ENCODE measurements around the gene ARSG. TPM values are rescaled to one million over a fixed set of nuclear protein-coding genes. Genes with fewer than 3 reads are reported as not detected.

The ARSG gene
- total RNA-seq, 1 donor from 2014 or later = 7.4 TPM

DNA sequence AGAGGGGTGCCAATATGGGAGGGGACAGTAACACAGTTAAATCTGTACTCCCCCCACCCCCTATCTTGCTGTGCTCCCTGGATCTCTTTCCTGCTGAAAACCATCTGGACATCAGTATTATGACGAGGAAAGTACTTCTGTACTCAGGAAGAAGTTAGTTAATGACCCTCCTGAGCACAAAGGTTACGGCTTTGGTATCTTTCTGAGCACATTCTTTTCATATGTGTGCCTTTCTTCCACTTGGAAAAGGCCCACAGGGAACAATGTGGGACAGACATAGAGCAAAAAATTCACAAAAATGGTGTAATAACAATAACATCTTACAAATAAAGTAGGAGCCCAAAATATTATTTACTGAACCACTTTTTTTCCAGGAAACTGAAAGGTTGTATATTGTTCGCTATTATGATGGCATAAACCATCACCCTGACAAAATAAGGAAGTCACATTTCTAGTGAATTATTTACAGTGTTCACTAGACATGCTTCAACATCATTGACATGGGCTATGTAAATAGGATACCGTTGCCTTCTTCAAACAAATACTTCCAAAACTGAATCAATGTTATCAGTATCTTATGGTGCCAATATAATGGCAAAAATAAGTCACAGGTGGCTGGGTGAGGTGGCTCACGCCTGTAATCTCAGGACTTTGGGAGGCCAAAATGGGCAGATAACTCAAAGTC lies 160.5 kb downstream of the ARSG start:
- Mint-ChIP-seq H3K27ac (ENCODE audit: unreplicated experiment) (no peak overlapping the region), H3K4me1 (ENCODE audit: low read depth) (peaks cover 38% of the 10 kb centered on the region), H3K36me3 (ENCODE audit: low read depth) (peaks cover 22% of the 10 kb centered on the region), H3K27me3 (ENCODE audit: low read depth) (no peaks in the 10 kb centered on the region), H3K9me3 (ENCODE audit: low read depth) (no peaks in the 10 kb centered on the region), H3K4me3 (ENCODE audit: unreplicated experiment) (no peak overlapping the region)
- TF ChIP-seq, protein P1, sequence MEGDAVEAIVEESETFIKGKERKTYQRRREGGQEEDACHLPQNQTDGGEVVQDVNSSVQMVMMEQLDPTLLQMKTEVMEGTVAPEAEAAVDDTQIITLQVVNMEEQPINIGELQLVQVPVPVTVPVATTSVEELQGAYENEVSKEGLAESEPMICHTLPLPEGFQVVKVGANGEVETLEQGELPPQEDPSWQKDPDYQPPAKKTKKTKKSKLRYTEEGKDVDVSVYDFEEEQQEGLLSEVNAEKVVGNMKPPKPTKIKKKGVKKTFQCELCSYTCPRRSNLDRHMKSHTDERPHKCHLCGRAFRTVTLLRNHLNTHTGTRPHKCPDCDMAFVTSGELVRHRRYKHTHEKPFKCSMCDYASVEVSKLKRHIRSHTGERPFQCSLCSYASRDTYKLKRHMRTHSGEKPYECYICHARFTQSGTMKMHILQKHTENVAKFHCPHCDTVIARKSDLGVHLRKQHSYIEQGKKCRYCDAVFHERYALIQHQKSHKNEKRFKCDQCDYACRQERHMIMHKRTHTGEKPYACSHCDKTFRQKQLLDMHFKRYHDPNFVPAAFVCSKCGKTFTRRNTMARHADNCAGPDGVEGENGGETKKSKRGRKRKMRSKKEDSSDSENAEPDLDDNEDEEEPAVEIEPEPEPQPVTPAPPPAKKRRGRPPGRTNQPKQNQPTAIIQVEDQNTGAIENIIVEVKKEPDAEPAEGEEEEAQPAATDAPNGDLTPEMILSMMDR (IDR thresholded peaks at IDR 0.05) = no peak
- no peak for DNase-seq (ENCODE audit: low spot score)

DNA sequence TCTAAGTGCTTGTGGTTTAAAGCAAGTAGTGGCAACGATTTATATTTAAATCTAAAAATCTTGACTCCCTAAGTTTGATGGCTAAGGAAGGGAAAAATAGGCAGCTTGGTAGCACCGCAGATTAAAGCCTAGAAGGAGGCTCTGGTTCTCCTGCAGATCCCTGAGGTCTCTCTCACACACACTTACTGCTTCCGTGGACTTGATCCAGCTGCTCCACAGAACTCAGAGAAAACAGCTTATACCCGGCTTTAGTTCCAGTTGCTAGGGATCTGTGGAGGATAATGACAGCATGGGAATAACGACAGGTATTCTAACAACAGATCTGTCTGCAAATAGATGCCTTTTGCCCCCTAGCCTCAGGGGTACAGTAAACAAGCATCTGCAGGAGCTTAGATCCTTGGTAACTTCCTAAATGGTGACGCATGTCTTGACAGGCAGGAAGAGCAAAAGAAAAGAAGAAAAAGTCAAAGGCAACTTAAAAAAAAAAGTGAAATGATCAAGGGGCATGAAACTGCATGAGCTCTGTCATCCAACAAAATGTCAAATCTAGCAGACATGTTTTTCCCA lies 161.5 kb downstream of the ARSG start:
- DNase-seq (ENCODE audit: low spot score) = no peak
- Mint-ChIP-seq H3K36me3 (ENCODE audit: low read depth) (peaks cover 20% of the 10 kb centered on the region), H3K9me3 (ENCODE audit: low read depth) (no peaks in the 10 kb centered on the region), H3K4me3 (ENCODE audit: unreplicated experiment) (no peak overlapping the region), H3K27me3 (ENCODE audit: low read depth) (no peaks in the 10 kb centered on the region), H3K27ac (ENCODE audit: unreplicated experiment) (no peak overlapping the region), H3K4me1 (ENCODE audit: low read depth) (peaks cover 38% of the 10 kb centered on the region)
- TF ChIP-seq, protein P1 (IDR thresholded peaks at IDR 0.05) = no peak

DNA sequence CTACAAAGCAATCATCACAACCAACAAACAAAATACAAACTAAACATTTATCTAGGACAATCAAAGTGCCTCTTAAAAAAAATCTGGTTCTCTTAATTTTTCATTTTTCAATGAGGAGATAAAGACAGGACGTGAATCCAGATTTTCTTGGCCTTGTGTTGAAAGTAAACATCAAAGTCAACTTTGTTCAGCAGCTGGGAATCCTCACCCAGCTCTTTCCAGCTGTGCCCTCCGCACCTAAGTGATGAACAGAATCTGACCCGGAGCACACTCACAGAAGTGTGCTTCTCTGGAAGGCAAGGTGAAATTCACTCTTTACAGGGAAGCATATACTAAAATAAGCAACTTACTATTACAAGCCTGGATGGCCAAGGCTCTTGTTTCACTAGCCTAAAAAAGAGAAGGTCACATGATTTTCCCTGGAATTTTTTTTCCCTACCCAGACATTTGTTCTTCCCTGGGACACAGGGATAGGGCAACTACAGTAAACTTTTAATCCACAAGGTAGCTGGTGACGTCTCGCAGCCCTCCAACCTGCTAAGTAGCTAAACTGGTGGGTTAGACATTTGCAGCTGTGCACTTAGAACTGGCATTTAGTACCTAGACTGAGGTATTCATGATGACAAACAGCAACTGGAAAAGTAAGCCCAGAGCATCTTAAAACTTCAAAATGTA lies 162.8 kb downstream of the ARSG start:
- H3K27me3 Mint-ChIP-seq (ENCODE audit: low read depth) = no peaks in the 10 kb centered on the region
- peaks cover 16% of the 10 kb centered on the region for H3K36me3 Mint-ChIP-seq (ENCODE audit: low read depth)
- TF ChIP-seq, protein P1 (IDR thresholded peaks at IDR 0.05) = no peak
- H3K9me3 Mint-ChIP-seq (ENCODE audit: low read depth) = no peaks in the 10 kb centered on the region
- H3K27ac Mint-ChIP-seq (ENCODE audit: unreplicated experiment) = peak overlapping the region; percentile 66
- peaks cover 45% of the 10 kb centered on the region for H3K4me1 Mint-ChIP-seq (ENCODE audit: low read depth)
- no peak overlapping the region for H3K4me3 Mint-ChIP-seq (ENCODE audit: unreplicated experiment)
- DNase-seq (ENCODE audit: low spot score) = no peak

DNA sequence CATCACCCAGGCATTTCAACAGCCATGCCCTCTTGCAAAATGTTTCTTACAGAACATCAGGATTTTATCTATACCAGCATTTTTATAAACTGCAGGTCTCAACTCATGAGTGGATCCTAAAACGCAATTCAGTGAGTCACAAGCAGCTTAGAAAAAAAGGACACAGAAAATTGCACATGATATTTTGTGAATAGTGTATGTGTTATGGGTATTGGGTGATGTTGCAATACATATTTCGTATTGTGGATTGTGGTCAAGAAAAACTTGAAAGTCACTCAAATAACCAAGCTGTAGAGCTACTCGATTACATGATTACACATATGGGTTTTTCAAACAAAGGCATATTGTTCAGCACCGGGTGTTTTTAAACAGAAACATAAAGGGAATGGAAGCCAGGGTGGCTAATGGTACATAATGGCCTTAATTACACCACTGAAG lies 164.6 kb downstream of the ARSG start:
- no peak for DNase-seq (ENCODE audit: low spot score)
- Mint-ChIP-seq H3K4me3 (ENCODE audit: unreplicated experiment) (peak overlapping the region; percentile 99), H3K27ac (ENCODE audit: unreplicated experiment) (peak overlapping the region; percentile 100), H3K9me3 (ENCODE audit: low read depth) (no peaks in the 10 kb centered on the region), H3K27me3 (ENCODE audit: low read depth) (no peaks in the 10 kb centered on the region), H3K4me1 (ENCODE audit: low read depth) (peaks cover 48% of the 10 kb centered on the region), H3K36me3 (ENCODE audit: low read depth) (peaks cover 8% of the 10 kb centered on the region)
- TF ChIP-seq, protein P1 (IDR thresholded peaks at IDR 0.05) = no peak

DNA sequence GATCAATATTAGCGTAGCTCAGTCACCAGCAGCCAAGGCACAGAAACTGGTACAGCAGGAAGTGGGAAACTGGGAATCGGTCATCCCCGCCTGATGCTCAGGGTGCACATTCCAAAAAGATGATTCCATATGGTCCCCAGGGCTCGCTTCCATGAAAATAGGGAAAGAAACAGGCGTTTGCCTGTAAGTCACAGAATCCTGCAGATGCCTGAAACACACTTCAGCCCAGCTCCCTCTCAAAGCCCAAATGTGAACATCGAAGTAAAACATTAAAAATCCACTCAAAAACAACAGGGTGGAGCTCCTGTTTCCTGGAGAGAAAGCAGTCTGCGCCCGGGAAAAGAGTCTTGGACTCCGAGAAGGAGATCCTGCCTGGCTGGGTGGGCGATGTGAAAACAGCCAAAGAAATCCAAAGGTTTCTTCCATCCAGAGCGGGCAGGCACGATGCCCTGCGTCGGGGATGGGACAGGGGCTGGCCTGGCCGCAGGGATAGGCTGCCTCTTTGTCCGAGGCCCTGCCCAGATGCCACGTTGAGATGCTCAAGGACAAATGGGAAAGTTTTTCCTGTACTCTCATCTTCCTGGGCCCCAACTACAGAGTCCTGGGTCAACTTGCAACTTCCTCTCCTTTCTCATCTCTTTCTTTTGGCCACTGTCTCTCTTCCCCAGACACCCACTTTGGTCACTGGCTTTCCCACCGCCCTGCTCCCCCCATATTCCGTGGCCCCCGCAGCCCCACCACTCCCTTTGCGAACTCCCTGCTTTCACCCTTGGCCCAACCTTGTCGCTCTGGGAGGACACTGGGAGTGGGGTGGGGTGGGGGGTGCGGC lies 165.3 kb downstream of the ARSG start:
- Mint-ChIP-seq H3K27ac (ENCODE audit: unreplicated experiment) (peak overlapping the region; percentile 100), H3K36me3 (ENCODE audit: low read depth) (peaks cover 5% of the 10 kb centered on the region), H3K4me1 (ENCODE audit: low read depth) (peaks cover 48% of the 10 kb centered on the region), H3K4me3 (ENCODE audit: unreplicated experiment) (peak overlapping the region; percentile 99), H3K27me3 (ENCODE audit: low read depth) (no peaks in the 10 kb centered on the region), H3K9me3 (ENCODE audit: low read depth) (no peaks in the 10 kb centered on the region)
- no peak for DNase-seq (ENCODE audit: low spot score)
- TF ChIP-seq, protein P1 (IDR thresholded peaks at IDR 0.05) = no peak

Measured in chondrocyte (in vitro differentiated cells).